HepG2 (cell line): ENCODE measurements around the gene ATP6V1C2. TPM values are rescaled to one million over a fixed set of nuclear protein-coding genes. Genes with fewer than 3 reads are reported as not detected.

ENCODE experiments used
- ATAC-seq: fragments of 200-7000 bp; cut with Tn5 transposase; 3 replicates; pipeline ENCODE4 v1.9.1; 2020; ENCODE audit warnings: mild to moderate bottlenecking, moderate library complexity
- BruUV-seq: library from RNA; stranded (reverse); fragments of 400-500 nt; replicated peaks from 2 replicates; lab custom pipeline; 2021; lab: Mats Ljungman, UMichigan
- CTCF ChIA-PET: fragments of 300-600 bp; formaldehyde crosslinking; extraction: SDS; loops from one replicate; lab custom pipeline; 2021; ENCODE audit warnings: low total read pairs, inconsistent platforms, low intra/inter-chr PET ratio; lab: Yijun Ruan, JAX
- POLR2A ChIA-PET: fragments of 350-600 bp; sonication (Branson Sonifier 250); formaldehyde crosslinking; loops from one replicate; lab custom pipeline; 2020; ENCODE audit warnings: antibody characterized with exemption, inconsistent platforms; lab: Yijun Ruan, JAX
- DNase-seq: peaks from one replicate; pipeline ENCODE4 v3.0.0-alpha.2; 2015; ENCODE audit warnings: low spot score
- FAIRE-seq: peaks from 3 replicates; lab custom pipeline; 2011; peaks lifted over from hg19 to GRCh38; lab: Jason Lieb, UNC
- H2AFZ ChIP-seq: one replicate; pipeline ENCODE4 v1.6.1; 2011; ENCODE audit warnings: low read length, inconsistent platforms
- H3K27ac ChIP-seq: fragments of 300-600 bp; 3 replicates; pipeline ENCODE4 v1.8.0; 2011; ENCODE audit warnings: mixed run types, mild to moderate bottlenecking, mixed read lengths, low read length, inconsistent platforms; ENCODE audit not compliant: insufficient read depth; ENCODE audit errors: extremely low read length
- H3K27me3 ChIP-seq, 2 experiments: fragments of 200-600 bp in 1 of 2; 2 replicates in 1 of 2; 3 replicates in 1 of 2; pipeline versions ENCODE4 v1.6.0 to v1.8.0; 2011; ENCODE audit warnings: low read length in 2 of 2, mild to moderate bottlenecking in 2 of 2, moderate library complexity in 2 of 2, inconsistent platforms in 1 of 2; ENCODE audit not compliant: insufficient read depth in 2 of 2, control insufficient read depth in 1 of 2
- H3K36me3 ChIP-seq, 2 experiments: fragments of 200-600 bp in 1 of 2; replicated peaks in 1 of 2; 2 replicates in 1 of 2; 3 replicates in 1 of 2; pipeline versions ENCODE4 v1.5.1 to v1.8.0; 2011; ENCODE audit warnings: low read length in 2 of 2, inconsistent platforms in 1 of 2; ENCODE audit not compliant: insufficient read depth in 2 of 2, control insufficient read depth in 1 of 2
- H3K4me1 ChIP-seq: 2 replicates; pipeline ENCODE4 v1.5.1; 2012; ENCODE audit warnings: low read length, inconsistent platforms; ENCODE audit not compliant: insufficient read depth
- H3K4me2 ChIP-seq: 2 replicates; pipeline ENCODE4 v1.6.0; 2011; ENCODE audit warnings: low read depth, low read length, inconsistent platforms
- H3K4me3 ChIP-seq, 3 experiments: fragments of 200-600 bp in 1 of 3; sonication (generic), shearing (Covaris generic) in 1 of 3; replicated peaks in 1 of 3; 2 replicates each; pipeline ENCODE4 v1.5.1; 2011 to 2016; ENCODE audit warnings: low read length in 3 of 3, inconsistent platforms in 2 of 3, low read depth in 2 of 3, mild to moderate bottlenecking in 2 of 3, control low read depth in 1 of 3, mixed read lengths in 1 of 3; ENCODE audit not compliant: insufficient read depth in 1 of 3
- H3K79me2 ChIP-seq: one replicate; pipeline ENCODE4 v1.6.1; 2011; ENCODE audit warnings: low read length, inconsistent platforms; ENCODE audit not compliant: insufficient read depth
- H3K9ac ChIP-seq: 2 replicates; pipeline ENCODE4 v1.6.0; 2011; ENCODE audit warnings: mild to moderate bottlenecking, low read depth, low read length, inconsistent platforms; ENCODE audit not compliant: insufficient read depth
- H3K9me3 ChIP-seq: 2 replicates; pipeline ENCODE4 v1.5.1; 2012; ENCODE audit warnings: mild to moderate bottlenecking, low read length
- H4K20me1 ChIP-seq: 2 replicates; pipeline ENCODE4 v1.6.0; 2011; ENCODE audit warnings: inconsistent platforms, mild to moderate bottlenecking, low read length, moderate library complexity; ENCODE audit not compliant: insufficient read depth
- GPBP1L1 ChIP-seq: sonication (generic); formaldehyde crosslinking; IDR thresholded peaks from 2 replicates; pipeline ENCODE4 v1.5.0; 2020; ENCODE audit warnings: mild to moderate bottlenecking, missing genetic modification reagents
- MAX ChIP-seq: IDR thresholded peaks from 2 replicates; pipeline ENCODE4 v1.6.1; 2012; ENCODE audit warnings: inconsistent platforms
- NCOA1 ChIP-seq: sonication (generic); formaldehyde crosslinking; IDR thresholded peaks from 2 replicates; pipeline ENCODE4 v1.9.0; 2021; ENCODE audit warnings: missing genetic modification reagents
- NCOR1 ChIP-seq: fragments of 200-600 bp; sonication (generic); IDR thresholded peaks from 2 replicates; pipeline ENCODE4 v1.7.0; 2017; ENCODE audit warnings: antibody characterized with exemption, low read length, borderline replicate concordance
- PLSCR1 ChIP-seq: sonication (generic); formaldehyde crosslinking; IDR thresholded peaks from 2 replicates; pipeline ENCODE4 v1.5.0; 2020; ENCODE audit warnings: missing genetic modification reagents, mild to moderate bottlenecking, borderline replicate concordance
- POLR2AphosphoS2 ChIP-seq: IDR thresholded peaks from 2 replicates; pipeline ENCODE4 v1.6.1; 2011; ENCODE audit warnings: low read depth, low read length, improper control_type of control experiment
- RBAK ChIP-seq: sonication (generic); formaldehyde crosslinking; IDR thresholded peaks from 2 replicates; pipeline ENCODE4 v1.5.1; 2020; ENCODE audit warnings: mild to moderate bottlenecking, missing genetic modification reagents
- SATB2 ChIP-seq: sonication (generic); formaldehyde crosslinking; IDR thresholded peaks from 2 replicates; pipeline ENCODE4 v1.5.0; 2020; ENCODE audit warnings: missing genetic modification reagents
- SIN3A ChIP-seq: IDR thresholded peaks from 2 replicates; pipeline ENCODE4 v1.6.1; 2011; ENCODE audit warnings: low read depth, mild to moderate bottlenecking, control low read depth, low read length, borderline replicate concordance
- SKIL ChIP-seq: sonication (generic); formaldehyde crosslinking; IDR thresholded peaks from 2 replicates; pipeline ENCODE4 v1.8.0; 2022; ENCODE audit warnings: missing genetic modification reagents, mild to moderate bottlenecking, moderate library complexity, borderline replicate concordance
- STAG1 ChIP-seq: sonication (generic); formaldehyde crosslinking; IDR thresholded peaks from 2 replicates; pipeline ENCODE4 v1.4.0; 2020; ENCODE audit warnings: missing genetic modification reagents
- ZHX1 ChIP-seq: sonication (generic); formaldehyde crosslinking; IDR thresholded peaks from 2 replicates; pipeline ENCODE4 v1.8.1; 2022; ENCODE audit warnings: low read depth, mild to moderate bottlenecking, missing genetic modification reagents
- ZNF326 ChIP-seq: sonication (generic); formaldehyde crosslinking; IDR thresholded peaks from 2 replicates; pipeline ENCODE4 v1.4.0; 2020; ENCODE audit warnings: missing genetic modification reagents, borderline replicate concordance
- ZNF33A ChIP-seq: sonication (generic); formaldehyde crosslinking; IDR thresholded peaks from 2 replicates; pipeline ENCODE4 v1.5.1; 2020; ENCODE audit warnings: missing genetic modification reagents, mild to moderate bottlenecking, moderate library complexity, borderline replicate concordance
- ZNF720 ChIP-seq: sonication (generic); formaldehyde crosslinking; IDR thresholded peaks from 2 replicates; pipeline ENCODE4 v1.4.0; 2020; ENCODE audit warnings: missing genetic modification reagents
- WGBS: methylation state at CpG from one replicate; pipeline ENCODE4 v1.1.6; 2017; ENCODE audit warnings: low lambda C conversion rate; 5-methylcytosine and 5-hydroxymethylcytosine counted together
- in situ Hi-C: cut with HindIII; loops from 2 replicates; pipeline ENCODE4 v1.10.0; 2017; ENCODE audit warnings: low pct_unique_long_range_greater_than_20kb; ENCODE audit not compliant: extremely low pct_ligation_motif_present
- intact Hi-C: fragments of 100-400 bp; cut with micrococcal nuclease; formaldehyde crosslinking; loops from one replicate; pipeline ENCODE4 v1.10.0; 2022; ENCODE audit not compliant: unreplicated experiment
- polyA plus RNA-seq, 8 experiments: library from polyadenylated mRNA; depleted of rRNA in 3 of 8; stranded (reverse) in 7 of 8; unstranded in 1 of 8; fragments of >200 nt; fragmentation: Illumina TruSeq in 4 of 8; extraction: Trizol in 4 of 8; gene quantifications; 2 replicates each; pipeline versions ENCODE4 v1.2.1 to v1.2.3, GENCODE V29; 2011 to 2016; ENCODE audit warnings: low read depth in 4 of 8, missing spikeins in 1 of 8, mixed read lengths in 1 of 8; ENCODE audit not compliant: insufficient read depth in 1 of 8
- total RNA-seq, 5 experiments: library from RNA; depleted of rRNA; stranded (reverse); fragments of >200 nt; fragmentation: Illumina TruSeq; extraction: Trizol; gene quantifications; 2 replicates each; pipeline ENCODE4 v1.2.3, GENCODE V29; 2016; ENCODE audit warnings: low read depth in 1 of 5

The ATP6V1C2 gene
- total and polyA plus RNA-seq, 2 of the 13 experiments (the other 11 are each of a cell fraction or from before 2014, with no cell fraction given): 0.04 to 0.29 TPM

- TF ChIP-seq NCOR1 (no peak), STAG1 (peak; percentile 23), SKIL (CRISPR knock-in tag) (no peak)
Measured at GRCh38 chr2:10787176-10787968, 65.9 kb downstream of the ATP6V1C2 start (continued).

- H3K27ac ChIP-seq: no peak overlapping the region
- intact Hi-C loops (no loop called here), in situ Hi-C loops (no loop called here)
- H3K36me3 ChIP-seq: peaks cover 43 to 95% of the 10 kb centered on the region in 2 experiments
- FAIRE-seq (no peak), ATAC-seq (no peak), DNase-seq (no peak)
- no peak overlapping the region for H2AFZ ChIP-seq
- no peaks in the 10 kb centered on the region for H3K9me3 ChIP-seq
- H4K20me1 ChIP-seq: peaks cover 19% of the 10 kb centered on the region
- H3K9ac ChIP-seq: no peak overlapping the region
- ChIA-PET POLR2A (no interaction called here), CTCF (no interaction called here)
- peaks cover 12% of the 10 kb centered on the region for H3K4me1 ChIP-seq
- H3K4me2 ChIP-seq: no peak overlapping the region
- BruUV-seq: no TSS peak
- H3K4me3 ChIP-seq: no peak overlapping the region
- no peaks in the 10 kb centered on the region for H3K79me2 ChIP-seq
- 92% methylated on average over 8 of the region's 8 CpGs for WGBS
- H3K27me3 ChIP-seq: no peaks in the 10 kb centered on the region
- no peak for TF ChIP-seq NCOA1 (CRISPR knock-in tag)
- no peak for TF ChIP-seq SATB2 (CRISPR knock-in tag)
- TF ChIP-seq RBAK (CRISPR knock-in tag): no peak
- TF ChIP-seq ZNF33A: no peak
- TF ChIP-seq GPBP1L1: no peak
- TF ChIP-seq SIN3A: no peak
- no peak for TF ChIP-seq ZNF720
- TF ChIP-seq MAX: no peak
- no peak for TF ChIP-seq POLR2AphosphoS2
- TF ChIP-seq NCOR1: no peak
- no peak for TF ChIP-seq PLSCR1 (CRISPR knock-in tag)
- TF ChIP-seq ZNF326 (CRISPR knock-in tag): no peak
- TF ChIP-seq ZHX1 (CRISPR knock-in tag): no peak
Measured at GRCh38 chr2:10788855-10789254, 67.4 kb downstream of the ATP6V1C2 start.
